ENCODE data around the gene IMP4.

DNA sequence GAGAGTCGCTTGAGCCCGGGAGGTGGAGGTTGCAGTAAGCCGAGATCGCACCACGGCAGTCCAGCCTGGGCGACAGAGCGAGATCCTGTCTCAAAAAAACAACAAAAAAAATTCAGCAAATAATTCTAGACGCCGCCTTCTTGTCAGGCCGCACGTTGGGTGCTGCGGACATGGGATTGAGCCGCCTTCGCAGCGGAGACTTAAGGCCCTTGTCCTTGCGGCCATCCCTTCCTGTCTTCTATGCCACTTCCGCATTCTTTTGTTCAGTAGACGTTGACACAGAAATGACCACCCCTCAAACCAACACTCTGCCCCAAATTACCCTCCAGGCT, 29.0 kb downstream of the IMP4 start:
- TF ChIP-seq POLR2AphosphoS5 (IDR thresholded peaks at IDR 0.05; ENCODE audit: low read depth, low read length) (no peak), PAX5 (IDR thresholded peaks at IDR 0.05; ENCODE audit: insufficient read depth, low read length, severe bottlenecking) (no peak), POLR2A (IDR thresholded peaks at IDR 0.05; ENCODE audit: low read depth, low read length) (no peak)
